HepG2 (cell line): ENCODE results near the gene BICRAL. TPM values are rescaled to one million over a fixed set of nuclear protein-coding genes. Genes with fewer than 3 reads are reported as not detected.
A peak's percentile ranks its signal among the peaks of the same experiment; 100 is the strongest.

Experiments
- ATAC-seq: fragments of 200-7000 bp; cut with Tn5 transposase; 3 replicates; pipeline ENCODE4 v1.9.1; 2020; ENCODE audit warnings: mild to moderate bottlenecking, moderate library complexity
- BruUV-seq: library from RNA; stranded (reverse); fragments of 400-500 nt; replicated peaks from 2 replicates; lab custom pipeline; 2021; lab: Mats Ljungman, UMichigan
- CTCF ChIA-PET: fragments of 300-600 bp; formaldehyde crosslinking; extraction: SDS; loops from one replicate; lab custom pipeline; 2021; ENCODE audit warnings: low total read pairs, inconsistent platforms, low intra/inter-chr PET ratio; lab: Yijun Ruan, JAX
- POLR2A ChIA-PET: fragments of 350-600 bp; sonication (Branson Sonifier 250); formaldehyde crosslinking; loops from one replicate; lab custom pipeline; 2020; ENCODE audit warnings: antibody characterized with exemption, inconsistent platforms; lab: Yijun Ruan, JAX
- DNase-seq: peaks from one replicate; pipeline ENCODE4 v3.0.0-alpha.2; 2015; ENCODE audit warnings: low spot score
- FAIRE-seq: peaks from 3 replicates; lab custom pipeline; 2011; peaks lifted over from hg19 to GRCh38; lab: Jason Lieb, UNC
- H2AFZ ChIP-seq: one replicate; pipeline ENCODE4 v1.6.1; 2011; ENCODE audit warnings: low read length, inconsistent platforms
- H3K27ac ChIP-seq: fragments of 300-600 bp; 3 replicates; pipeline ENCODE4 v1.8.0; 2011; ENCODE audit warnings: mixed run types, mild to moderate bottlenecking, mixed read lengths, low read length, inconsistent platforms; ENCODE audit not compliant: insufficient read depth; ENCODE audit errors: extremely low read length
- H3K27me3 ChIP-seq, 2 experiments: fragments of 200-600 bp in 1 of 2; 2 replicates in 1 of 2; 3 replicates in 1 of 2; pipeline versions ENCODE4 v1.6.0 to v1.8.0; 2011; ENCODE audit warnings: low read length in 2 of 2, mild to moderate bottlenecking in 2 of 2, moderate library complexity in 2 of 2, inconsistent platforms in 1 of 2; ENCODE audit not compliant: insufficient read depth in 2 of 2, control insufficient read depth in 1 of 2
- H3K36me3 ChIP-seq, 2 experiments: fragments of 200-600 bp in 1 of 2; replicated peaks in 1 of 2; 2 replicates in 1 of 2; 3 replicates in 1 of 2; pipeline versions ENCODE4 v1.5.1 to v1.8.0; 2011; ENCODE audit warnings: low read length in 2 of 2, inconsistent platforms in 1 of 2; ENCODE audit not compliant: insufficient read depth in 2 of 2, control insufficient read depth in 1 of 2
- H3K4me1 ChIP-seq: 2 replicates; pipeline ENCODE4 v1.5.1; 2012; ENCODE audit warnings: low read length, inconsistent platforms; ENCODE audit not compliant: insufficient read depth
- H3K4me2 ChIP-seq: 2 replicates; pipeline ENCODE4 v1.6.0; 2011; ENCODE audit warnings: low read depth, low read length, inconsistent platforms
- H3K4me3 ChIP-seq, 3 experiments: fragments of 200-600 bp in 1 of 3; sonication (generic), shearing (Covaris generic) in 1 of 3; replicated peaks in 1 of 3; 2 replicates each; pipeline ENCODE4 v1.5.1; 2011 to 2016; ENCODE audit warnings: low read length in 3 of 3, inconsistent platforms in 2 of 3, low read depth in 2 of 3, mild to moderate bottlenecking in 2 of 3, control low read depth in 1 of 3, mixed read lengths in 1 of 3; ENCODE audit not compliant: insufficient read depth in 1 of 3
- H3K79me2 ChIP-seq: one replicate; pipeline ENCODE4 v1.6.1; 2011; ENCODE audit warnings: low read length, inconsistent platforms; ENCODE audit not compliant: insufficient read depth
- H3K9ac ChIP-seq: 2 replicates; pipeline ENCODE4 v1.6.0; 2011; ENCODE audit warnings: mild to moderate bottlenecking, low read depth, low read length, inconsistent platforms; ENCODE audit not compliant: insufficient read depth
- H3K9me3 ChIP-seq: 2 replicates; pipeline ENCODE4 v1.5.1; 2012; ENCODE audit warnings: mild to moderate bottlenecking, low read length
- H4K20me1 ChIP-seq: 2 replicates; pipeline ENCODE4 v1.6.0; 2011; ENCODE audit warnings: inconsistent platforms, mild to moderate bottlenecking, low read length, moderate library complexity; ENCODE audit not compliant: insufficient read depth
- CBFB ChIP-seq: sonication (generic); formaldehyde crosslinking; IDR thresholded peaks from 2 replicates; pipeline ENCODE4 v1.4.0; 2020; ENCODE audit warnings: missing genetic modification reagents
- CCAR2 ChIP-seq: fragments of 200-400 bp; formaldehyde crosslinking; optimal IDR thresholded peaks from 2 replicates; pipeline ENCODE3; 2018; ENCODE audit warnings: low read depth, mild to moderate bottlenecking, low read length, moderate library complexity
- DNMT3B ChIP-seq: conservative IDR thresholded peaks from 2 replicates; pipeline ENCODE4 v1.6.1; 2016; ENCODE audit warnings: missing biosample characterization, control low read depth
- GLI4 ChIP-seq: sonication (generic); formaldehyde crosslinking; IDR thresholded peaks from 2 replicates; pipeline ENCODE4 v1.5.1; 2020; ENCODE audit warnings: missing genetic modification reagents, mild to moderate bottlenecking, moderate library complexity, borderline replicate concordance
- HNF4A ChIP-seq: sonication (generic); formaldehyde crosslinking; IDR thresholded peaks from 2 replicates; pipeline ENCODE4 v1.4.0; 2020; ENCODE audit warnings: missing genetic modification reagents
- IRF2 ChIP-seq: IDR thresholded peaks from 2 replicates; pipeline ENCODE4 v1.6.1; 2018; ENCODE audit warnings: missing genetic modification reagents, missing compliant biosample characterization
- KAT8 ChIP-seq: IDR thresholded peaks from 2 replicates; pipeline ENCODE4 v1.6.1; 2016; ENCODE audit warnings: missing genetic modification reagents, missing compliant biosample characterization
- MIXL1 ChIP-seq: IDR thresholded peaks from 2 replicates; pipeline ENCODE4 v1.6.1; 2016
- NCOR1 ChIP-seq: fragments of 200-600 bp; sonication (generic); IDR thresholded peaks from 2 replicates; pipeline ENCODE4 v1.7.0; 2017; ENCODE audit warnings: antibody characterized with exemption, low read length, borderline replicate concordance
- NR2F6 ChIP-seq, 2 experiments: IDR thresholded peaks; 2 replicates each; pipeline ENCODE4 v1.6.1; 2016; ENCODE audit warnings: antibody characterized with exemption in 1 of 2, mild to moderate bottlenecking in 1 of 2
- SOX5 ChIP-seq: IDR thresholded peaks from 2 replicates; pipeline ENCODE4 v1.6.1; 2016; ENCODE audit warnings: borderline replicate concordance
- SOX6 ChIP-seq, 2 experiments: fragments of 450-650 bp in 1 of 2; sonication (generic) in 1 of 2; formaldehyde crosslinking in 1 of 2; IDR thresholded peaks; 2 replicates each; pipeline versions ENCODE4 v1.4.0 to v1.6.1; 2017 to 2020; ENCODE audit warnings: antibody characterized with exemption in 1 of 2, mild to moderate bottlenecking in 1 of 2, missing genetic modification reagents in 1 of 2
- TBP ChIP-seq: sonication (generic); formaldehyde crosslinking; IDR thresholded peaks from 2 replicates; pipeline ENCODE4 v1.5.0; 2020; ENCODE audit warnings: missing genetic modification reagents
- TEAD3 ChIP-seq: optimal IDR thresholded peaks from 2 replicates; pipeline ENCODE3; 2016; ENCODE audit warnings: borderline replicate concordance
- TFDP2 ChIP-seq: sonication (generic); formaldehyde crosslinking; IDR thresholded peaks from 2 replicates; pipeline ENCODE4 v1.4.0; 2020; ENCODE audit warnings: missing genetic modification reagents
- TGIF2 ChIP-seq: IDR thresholded peaks from 2 replicates; pipeline ENCODE4 v1.6.1; 2016; ENCODE audit warnings: control low read depth, missing compliant biosample characterization
- THAP7 ChIP-seq: sonication (generic); formaldehyde crosslinking; IDR thresholded peaks from 2 replicates; pipeline ENCODE4 v1.8.1; 2023; ENCODE audit warnings: mild to moderate bottlenecking, missing genetic modification reagents
- UBTF ChIP-seq: sonication (generic); formaldehyde crosslinking; IDR thresholded peaks from 2 replicates; pipeline ENCODE4 v1.4.0; 2020; ENCODE audit warnings: mild to moderate bottlenecking, missing genetic modification reagents
- YEATS2 ChIP-seq: sonication (generic); formaldehyde crosslinking; IDR thresholded peaks from 2 replicates; pipeline ENCODE4 v1.4.0; 2020; ENCODE audit warnings: missing genetic modification reagents, borderline replicate concordance
- ZNF329 ChIP-seq: sonication (generic); formaldehyde crosslinking; IDR thresholded peaks from 2 replicates; pipeline ENCODE4 v1.9.0; 2021; ENCODE audit warnings: low read depth, mild to moderate bottlenecking, missing genetic modification reagents
- ZNF580 ChIP-seq: IDR thresholded peaks from 2 replicates; pipeline ENCODE4 v1.6.1; 2016; ENCODE audit warnings: low read depth, borderline replicate concordance
- ZNF816 ChIP-seq: sonication (generic); formaldehyde crosslinking; IDR thresholded peaks from 2 replicates; pipeline ENCODE4 v1.8.0; 2022; ENCODE audit warnings: missing genetic modification reagents, mild to moderate bottlenecking, borderline replicate concordance
- WGBS: methylation state at CpG from one replicate; pipeline ENCODE4 v1.1.6; 2017; ENCODE audit warnings: low lambda C conversion rate; 5-methylcytosine and 5-hydroxymethylcytosine counted together
- in situ Hi-C: cut with HindIII; loops from 2 replicates; pipeline ENCODE4 v1.10.0; 2017; ENCODE audit warnings: low pct_unique_long_range_greater_than_20kb; ENCODE audit not compliant: extremely low pct_ligation_motif_present
- intact Hi-C: fragments of 100-400 bp; cut with micrococcal nuclease; formaldehyde crosslinking; loops from one replicate; pipeline ENCODE4 v1.10.0; 2022; ENCODE audit not compliant: unreplicated experiment
- polyA plus RNA-seq, 8 experiments: library from polyadenylated mRNA; depleted of rRNA in 3 of 8; stranded (reverse) in 7 of 8; unstranded in 1 of 8; fragments of >200 nt; fragmentation: Illumina TruSeq in 4 of 8; extraction: Trizol in 4 of 8; gene quantifications; 2 replicates each; pipeline versions ENCODE4 v1.2.1 to v1.2.3, GENCODE V29; 2011 to 2016; ENCODE audit warnings: low read depth in 4 of 8, missing spikeins in 1 of 8, mixed read lengths in 1 of 8; ENCODE audit not compliant: insufficient read depth in 1 of 8
- total RNA-seq, 5 experiments: library from RNA; depleted of rRNA; stranded (reverse); fragments of >200 nt; fragmentation: Illumina TruSeq; extraction: Trizol; gene quantifications; 2 replicates each; pipeline ENCODE4 v1.2.3, GENCODE V29; 2016; ENCODE audit warnings: low read depth in 1 of 5

BICRAL gene
- total and polyA plus RNA-seq, 2 of the 13 experiments (the other 11 are each of a cell fraction or from before 2014, with no cell fraction given), result 5.0 to 13.5 TPM

- H3K4me1 ChIP-seq, result peaks cover 26% of the 10 kb centered on the region
- H3K4me2 ChIP-seq, result peak overlapping the region; percentile 59
- peak overlapping the region; percentile 75 for H3K27ac ChIP-seq
- no peaks in the 10 kb centered on the region for H3K27me3 ChIP-seq
- peak overlapping the region; percentile 32; the same call in 1 of the 2 replicates for H3K9ac ChIP-seq
- in situ Hi-C loops, result no loop called here
- no peaks in the 10 kb centered on the region for H3K9me3 ChIP-seq
- POLR2A ChIA-PET, result interaction anchor here (0.6 to 2.2 kb wide), 6 partner anchors 15 to 99 kb away, joined by 3 to 14 read pairs (median 5); partner anchors contain the start of genes RPL7L1 and TBCC
- 6% methylated on average over 6 of the region's 6 CpGs for WGBS
- H2AFZ ChIP-seq, result no peak overlapping the region
- no TSS peak for BruUV-seq
- CTCF ChIA-PET, result no interaction called here
- H3K79me2 ChIP-seq, result no peaks in the 10 kb centered on the region
- peak; percentile 94 for DNase-seq
- H4K20me1 ChIP-seq, result no peaks in the 10 kb centered on the region
- FAIRE-seq, result peak; percentile 96
- 0 out of 6 replicates have a peak overlapping the region, but pooled peaks of 1 of the 3 experiments have one; percentile 7 for H3K4me3 ChIP-seq
- intact Hi-C loops, result no loop called here
- peaks cover 0 to 3% of the 10 kb centered on the region in 2 experiments; a peak in 2 of 5 replicates for H3K36me3 ChIP-seq
- ATAC-seq, result peak; percentile 100
- peak; percentile 60; the same call in 1 of the 2 replicates for TF ChIP-seq CBFB (CRISPR knock-in tag)
- peak; percentile 97 for TF ChIP-seq MIXL1 (CRISPR knock-in tag)
- TF ChIP-seq TFDP2 (CRISPR knock-in tag), result 0 out of 2 replicates have a peak, but pooled peaks have one; percentile 14
- peak; percentile 71; the same call in 1 of the 2 replicates for TF ChIP-seq YEATS2 (CRISPR knock-in tag)
- 0 out of 2 replicates have a peak, but pooled peaks have one; percentile 54 for TF ChIP-seq TBP (CRISPR knock-in tag)
- TF ChIP-seq TEAD3, result peak; percentile 86
- peak; percentile 84 for TF ChIP-seq IRF2
- TF ChIP-seq ZNF816 (CRISPR knock-in tag), result 0 out of 2 replicates have a peak, but pooled peaks have one; percentile 21
- TF ChIP-seq DNMT3B (CRISPR knock-in tag), result no peak
- TF ChIP-seq NCOR1, result peak; percentile 49; the same call in 1 of the 2 replicates
- TF ChIP-seq CCAR2, result peak; percentile 74
- peak; percentile 65 for TF ChIP-seq UBTF (CRISPR knock-in tag)
- TF ChIP-seq TGIF2 (CRISPR knock-in tag), result peak; percentile 84; the same call in 1 of the 2 replicates
- TF ChIP-seq ZNF580 (CRISPR knock-in tag), result peak; percentile 84; the same call in 1 of the 2 replicates
- TF ChIP-seq GLI4 (CRISPR knock-in tag), result no peak
- TF ChIP-seq ZNF329 (CRISPR knock-in tag), result no peak
- TF ChIP-seq HNF4A (CRISPR knock-in tag), result peak; percentile 98
- TF ChIP-seq KAT8 (CRISPR knock-in tag), result peak; percentile 68
- peak; percentile 44; the same call in 1 of the 2 replicates for TF ChIP-seq NR2F6 (IDR thresholded peaks at IDR 0.05)
- TF ChIP-seq NR2F6 (CRISPR knock-in tag; IDR thresholded peaks at IDR 0.05), result peak; percentile 56; the same call in 1 of the 2 replicates
- no peak for TF ChIP-seq THAP7 (CRISPR knock-in tag)
- 0 out of 2 replicates have a peak, but pooled peaks have one; percentile 53 for TF ChIP-seq SOX5 (CRISPR knock-in tag)
- TF ChIP-seq SOX6 (IDR thresholded peaks at IDR 0.05), result no peak
- peak; percentile 68 for TF ChIP-seq SOX6 (CRISPR knock-in tag; IDR thresholded peaks at IDR 0.05)
These were observed 63.5 kb downstream of the BICRAL start for GRCh38 chr6:42845327-42845694.
